ENCODE results near the gene ATN1.

The ATN1 gene

DNA sequence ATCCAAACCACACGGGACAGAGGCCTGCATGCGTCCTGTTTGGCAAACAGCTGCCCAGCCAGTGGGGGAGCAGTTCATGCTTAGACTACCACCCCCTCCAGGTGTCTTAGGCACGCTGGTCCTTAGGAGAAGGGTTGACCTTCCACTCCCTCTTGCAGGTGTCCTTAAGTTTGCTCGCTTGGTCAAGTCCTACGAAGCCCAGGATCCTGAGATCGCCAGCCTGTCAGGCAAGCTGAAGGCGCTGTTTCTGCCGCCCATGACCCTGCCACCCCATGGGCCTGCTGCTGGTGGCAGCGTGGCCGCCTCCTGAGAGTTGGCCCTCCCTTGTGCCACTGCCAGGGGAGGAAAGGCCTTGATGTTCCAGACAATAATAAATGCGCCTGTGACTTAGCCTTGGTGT, 17.9 kb downstream of the ATN1 start:
- no peak overlapping the region for H3K4me3 ChIP-seq (ENCODE audit: low read length)
- TF ChIP-seq, protein P1, sequence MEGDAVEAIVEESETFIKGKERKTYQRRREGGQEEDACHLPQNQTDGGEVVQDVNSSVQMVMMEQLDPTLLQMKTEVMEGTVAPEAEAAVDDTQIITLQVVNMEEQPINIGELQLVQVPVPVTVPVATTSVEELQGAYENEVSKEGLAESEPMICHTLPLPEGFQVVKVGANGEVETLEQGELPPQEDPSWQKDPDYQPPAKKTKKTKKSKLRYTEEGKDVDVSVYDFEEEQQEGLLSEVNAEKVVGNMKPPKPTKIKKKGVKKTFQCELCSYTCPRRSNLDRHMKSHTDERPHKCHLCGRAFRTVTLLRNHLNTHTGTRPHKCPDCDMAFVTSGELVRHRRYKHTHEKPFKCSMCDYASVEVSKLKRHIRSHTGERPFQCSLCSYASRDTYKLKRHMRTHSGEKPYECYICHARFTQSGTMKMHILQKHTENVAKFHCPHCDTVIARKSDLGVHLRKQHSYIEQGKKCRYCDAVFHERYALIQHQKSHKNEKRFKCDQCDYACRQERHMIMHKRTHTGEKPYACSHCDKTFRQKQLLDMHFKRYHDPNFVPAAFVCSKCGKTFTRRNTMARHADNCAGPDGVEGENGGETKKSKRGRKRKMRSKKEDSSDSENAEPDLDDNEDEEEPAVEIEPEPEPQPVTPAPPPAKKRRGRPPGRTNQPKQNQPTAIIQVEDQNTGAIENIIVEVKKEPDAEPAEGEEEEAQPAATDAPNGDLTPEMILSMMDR (conservative IDR thresholded peaks at IDR 0.05; ENCODE audit: low read length), result no peak
- DNase-seq (ENCODE audit: low read depth), result no peak

DNA sequence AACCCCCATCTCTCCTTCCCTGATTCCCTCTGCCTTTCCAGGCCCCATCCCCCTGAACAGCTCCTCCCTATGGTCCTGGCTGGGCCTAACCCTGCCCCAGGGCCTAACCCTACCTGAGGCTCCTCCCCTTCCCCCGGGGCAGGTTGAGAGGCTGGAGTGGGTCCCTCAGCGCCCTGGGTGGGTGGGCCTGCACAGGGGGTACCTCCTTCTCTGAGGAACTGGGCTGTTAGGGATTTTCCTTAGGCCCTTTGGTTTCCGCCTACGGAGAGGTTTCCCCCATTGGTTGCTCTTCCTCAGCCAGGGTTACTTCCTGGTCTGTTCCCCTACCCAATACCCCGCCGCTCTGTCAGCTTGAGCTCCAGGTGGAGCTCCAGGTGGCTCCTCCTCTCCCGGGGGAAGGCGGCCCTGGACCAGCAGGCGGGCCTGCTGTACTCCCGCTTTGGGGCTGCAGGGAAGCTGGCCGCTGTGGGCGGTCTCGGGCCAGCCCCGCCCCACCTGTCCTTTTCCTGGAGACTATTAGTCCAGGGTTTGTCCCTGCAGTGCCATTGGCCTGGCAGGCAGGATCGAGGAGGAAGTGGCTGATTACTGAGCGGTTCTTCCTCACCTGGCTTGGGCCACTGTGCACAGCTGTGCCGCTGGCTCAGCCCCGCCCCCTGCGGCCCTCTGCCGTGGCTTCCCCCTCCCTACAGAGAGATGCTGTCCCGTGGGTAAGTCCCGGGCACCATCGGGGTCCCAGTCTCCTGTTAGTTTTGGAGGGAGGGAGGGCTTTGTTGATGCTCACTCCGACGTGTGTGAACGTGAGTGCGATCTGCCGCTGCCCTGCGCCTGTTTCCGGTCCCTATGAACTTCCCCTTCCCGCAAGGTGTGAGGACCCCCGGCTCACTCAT, 18.5 kb downstream of the ATN1 start:
- TF ChIP-seq, protein P1 (conservative IDR thresholded peaks at IDR 0.05; ENCODE audit: low read length), result no peak
- DNase-seq (ENCODE audit: low read depth), result no peak
- H3K4me3 ChIP-seq (ENCODE audit: low read length), result no peak overlapping the region

DNA sequence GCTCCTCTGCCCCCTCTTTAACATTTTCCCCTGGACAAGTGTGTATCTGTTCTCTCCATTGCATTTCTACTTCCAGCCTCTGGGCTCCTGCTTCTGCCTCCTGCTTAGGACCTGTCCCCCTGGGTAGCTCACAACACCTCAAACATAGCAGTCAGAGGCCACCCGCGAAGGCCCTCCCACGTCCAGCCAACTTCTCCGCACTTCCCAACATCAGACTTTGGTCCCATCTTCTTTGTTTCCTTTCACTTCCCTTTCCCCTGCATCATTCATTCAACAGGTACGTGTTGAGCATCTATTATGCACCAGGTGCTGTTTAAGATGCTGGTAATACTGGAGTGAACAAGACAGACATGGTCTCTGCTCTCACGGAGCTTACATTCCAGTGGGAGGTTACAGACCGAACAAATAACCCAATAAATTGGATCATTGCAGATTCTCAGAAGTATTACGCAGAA, 19.2 kb downstream of the ATN1 start:
- TF ChIP-seq, protein P1 (conservative IDR thresholded peaks at IDR 0.05; ENCODE audit: low read length), result no peak
- DNase-seq (ENCODE audit: low read depth), result no peak
- H3K4me3 ChIP-seq (ENCODE audit: low read length), result no peak overlapping the region

DNA sequence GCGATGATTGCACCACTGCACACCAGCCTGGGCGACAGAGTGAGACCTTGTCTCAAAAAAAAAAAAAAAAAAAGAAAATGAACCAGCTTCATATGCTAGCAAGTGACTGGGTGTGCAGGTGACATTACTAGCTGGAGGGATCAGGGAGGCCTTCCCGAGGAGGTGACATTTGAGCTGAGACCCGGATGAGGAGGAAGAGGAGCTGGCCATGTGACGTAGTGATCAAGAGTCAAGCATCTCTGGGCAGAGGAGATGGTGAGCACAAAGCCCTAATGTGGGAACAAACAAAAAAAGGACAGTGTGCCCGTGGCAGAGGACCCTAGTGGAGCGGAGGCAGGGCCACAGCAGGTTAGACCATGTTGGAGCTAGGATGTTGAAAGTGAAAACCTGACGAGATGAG, 19.9 kb downstream of the ATN1 start:
- no peak for DNase-seq (ENCODE audit: low read depth)
- TF ChIP-seq, protein P1 (conservative IDR thresholded peaks at IDR 0.05; ENCODE audit: low read length), result no peak
- no peak overlapping the region for H3K4me3 ChIP-seq (ENCODE audit: low read length)

DNA sequence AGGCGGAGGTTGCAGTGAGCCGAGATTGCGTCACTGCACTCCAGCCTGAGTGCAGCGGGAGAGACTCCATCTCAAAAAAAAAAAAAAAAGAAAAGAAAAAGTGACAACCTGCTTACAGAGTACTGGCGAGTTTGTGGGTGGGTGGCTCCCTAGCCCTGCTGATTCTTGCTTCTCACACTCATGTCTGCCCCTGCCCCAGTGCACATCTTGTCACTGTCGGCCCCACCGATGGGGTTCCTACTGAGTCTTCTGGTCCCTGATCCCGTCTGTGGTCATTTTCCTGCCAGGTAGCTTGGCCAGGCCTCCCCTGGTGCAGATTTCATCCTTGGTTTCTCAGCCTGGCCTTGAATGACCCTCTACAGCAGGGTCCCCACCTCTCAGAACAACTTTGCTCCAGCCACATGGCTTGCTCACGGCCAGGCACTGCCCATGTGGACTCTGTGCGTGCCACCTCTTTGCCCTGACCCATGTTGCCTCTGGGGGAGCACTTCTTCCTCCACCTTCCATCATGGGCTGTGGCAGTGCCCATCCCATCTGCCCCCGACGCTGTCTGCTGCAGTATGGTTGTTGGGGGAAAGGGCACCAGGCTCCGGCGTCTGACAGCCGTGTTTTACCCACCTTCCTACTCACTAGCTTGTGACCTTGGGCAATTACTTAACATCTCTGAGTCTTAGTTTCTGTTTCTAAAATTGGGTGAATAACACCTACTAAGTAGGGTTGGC, 21.3 kb downstream of the ATN1 start:
- TF ChIP-seq, protein P1 (conservative IDR thresholded peaks at IDR 0.05; ENCODE audit: low read length), result no peak; the same call in 1 of the 2 replicates
- DNase-seq (ENCODE audit: low read depth), result no peak

DNA sequence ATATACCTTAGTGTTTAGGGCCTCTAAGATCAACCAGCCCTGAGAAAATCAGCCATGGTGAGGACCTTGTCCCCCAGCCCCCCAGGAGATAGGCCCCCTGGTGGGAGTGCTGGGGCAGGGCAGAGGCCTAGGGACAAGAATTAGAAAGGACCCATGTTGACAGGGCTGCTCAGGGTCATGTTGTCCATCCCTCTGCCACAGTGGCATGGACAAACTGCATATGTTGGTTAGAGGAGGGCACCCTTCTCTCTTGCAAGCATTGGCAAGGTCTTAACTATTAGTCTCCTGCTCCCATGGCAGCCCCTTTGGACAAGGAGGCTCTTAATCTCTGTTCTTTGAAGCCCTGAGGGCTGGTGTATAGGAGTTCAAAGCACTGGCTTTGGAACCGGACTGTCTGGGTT, 22.6 kb downstream of the ATN1 start:
- no peak overlapping the region for H3K4me3 ChIP-seq (ENCODE audit: low read length)
- DNase-seq (ENCODE audit: low read depth), result no peak
- TF ChIP-seq, protein P1 (conservative IDR thresholded peaks at IDR 0.05; ENCODE audit: low read length), result no peak; the same call in 1 of the 2 replicates

More for the DNA sequence above, 21.3 kb downstream of the ATN1 start:
- no peak overlapping the region for H3K4me3 ChIP-seq (ENCODE audit: low read length)
